Right lung (tissue), 5 donors: Measurements from ENCODE around the gene KIF1B. TPM values are rescaled to one million over a fixed set of nuclear protein-coding genes. Genes with fewer than 3 reads are reported as not detected.
"Not testable (repeated sequence)": the region's sequence is repeated elsewhere in the genome, so short reads cannot be mapped to it uniquely, and the experiment has no call there.

ENCODE experiments used
- DNase-seq, 2 donors: peaks; one replicate each; pipeline ENCODE4 v3.0.0-alpha.2; 2013
- polyA plus RNA-seq, 5 donors: library from polyadenylated mRNA; unstranded; fragments of 120-200 nt; gene quantifications; one replicate each; pipeline versions ENCODE4 v1.2.1 to v1.2.3, GENCODE V29; 2013; ENCODE audit warnings: inconsistent platforms in 1 of 5, low replicate concordance in 1 of 5; ENCODE audit not compliant: insufficient read length in 5 of 5, insufficient read depth in 1 of 5

Gene KIF1B
- polyA plus RNA-seq, 5 donors, result 27.9 to 37.9 (median 35.2) TPM

DNA sequence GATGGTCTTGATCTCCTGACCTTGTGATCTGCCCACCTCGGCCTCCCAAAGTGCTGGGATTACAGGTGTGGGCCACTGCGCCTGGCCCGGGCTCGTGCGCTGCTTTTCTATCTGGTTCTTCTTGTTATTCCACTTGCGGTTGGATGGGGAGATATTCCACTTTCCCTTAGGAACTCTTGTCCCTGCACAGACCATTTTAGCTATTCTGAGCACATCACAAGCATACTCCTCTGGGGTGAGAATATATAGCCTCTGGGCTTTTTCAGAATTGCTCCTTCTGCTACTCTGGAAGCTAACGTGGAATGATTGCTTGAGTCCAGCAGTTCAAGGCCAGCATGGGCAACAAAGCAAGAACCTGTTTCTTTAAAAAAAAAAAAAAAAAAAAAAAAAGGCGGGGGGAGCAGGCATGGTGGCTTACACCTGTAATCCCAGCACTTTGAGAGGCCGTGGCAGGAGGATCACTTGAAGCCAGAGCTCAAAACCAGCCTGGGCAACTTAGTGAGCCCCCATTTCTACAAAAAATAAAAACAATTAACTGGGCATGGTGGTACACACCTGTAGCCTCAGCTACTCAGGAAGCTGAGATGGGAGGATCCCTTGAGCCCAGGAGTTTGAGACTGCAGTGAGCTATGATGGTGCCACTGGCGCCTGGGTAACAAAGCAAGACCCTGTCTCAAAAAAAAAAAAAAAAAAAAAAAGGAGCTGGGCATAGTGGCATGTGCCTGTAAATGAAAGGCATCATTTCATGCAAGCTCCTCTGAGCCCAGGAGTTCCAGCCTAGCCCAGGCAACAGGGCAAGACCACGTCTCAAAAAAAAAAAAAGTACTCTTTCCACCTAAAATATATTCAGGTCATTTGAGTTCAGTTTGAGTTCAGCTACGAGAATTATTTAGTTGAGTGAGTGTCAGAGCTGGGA lies 176.6 kb downstream of the KIF1B start:
- DNase-seq, result no peak

- peak; percentile 39 to 50 for DNase-seq
These were observed 177.5 kb downstream of the KIF1B start for GRCh38 chr1:10387677-10388386.

- DNase-seq, result no peak
These were observed 178.0 kb downstream of the KIF1B start for GRCh38 chr1:10388387-10388715.

GRCh38 chr1:10389271-10389973 lies 179.1 kb downstream of the KIF1B start:
- no peak for DNase-seq

GRCh38 chr1:10396870-10397269 lies 186.5 kb downstream of the KIF1B start:
- DNase-seq, result no peak

DNA sequence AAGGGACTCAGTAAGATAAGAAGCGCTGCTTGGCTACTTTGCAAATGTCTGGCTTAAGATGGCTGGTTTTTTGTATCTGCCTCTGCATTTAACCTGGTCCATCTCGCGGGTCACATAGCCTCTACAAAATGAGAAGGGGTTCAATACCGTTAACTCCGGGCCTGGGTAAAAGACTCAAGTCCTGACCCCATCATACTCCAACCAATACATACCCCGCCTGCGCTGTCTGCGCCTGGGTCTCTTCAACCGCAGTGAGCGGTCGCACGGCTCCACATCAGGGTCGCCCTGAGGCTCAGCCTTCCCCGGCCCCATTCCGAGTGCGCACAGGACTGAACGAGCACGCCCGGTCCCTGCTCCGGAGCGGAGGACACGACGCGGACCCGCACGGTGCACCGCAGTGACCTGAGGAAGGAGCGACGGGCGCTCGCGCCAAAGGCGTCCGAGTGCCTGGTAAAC lies 187.9 kb downstream of the KIF1B start:
- DNase-seq, result no peak

- peak; percentile 95 for DNase-seq
These were observed 188.5 kb downstream of the KIF1B start, which contains the start of gene PGD for GRCh38 chr1:10398734-10399443. Gene PGD (plus strand): TSS chr1:10399064. CDS start chr1:10399118, 54 bp downstream.

- peak in 1 of 2 donors; percentile 21 for DNase-seq
These were observed 189.1 kb downstream of the KIF1B start for GRCh38 chr1:10399444-10399941.

DNA sequence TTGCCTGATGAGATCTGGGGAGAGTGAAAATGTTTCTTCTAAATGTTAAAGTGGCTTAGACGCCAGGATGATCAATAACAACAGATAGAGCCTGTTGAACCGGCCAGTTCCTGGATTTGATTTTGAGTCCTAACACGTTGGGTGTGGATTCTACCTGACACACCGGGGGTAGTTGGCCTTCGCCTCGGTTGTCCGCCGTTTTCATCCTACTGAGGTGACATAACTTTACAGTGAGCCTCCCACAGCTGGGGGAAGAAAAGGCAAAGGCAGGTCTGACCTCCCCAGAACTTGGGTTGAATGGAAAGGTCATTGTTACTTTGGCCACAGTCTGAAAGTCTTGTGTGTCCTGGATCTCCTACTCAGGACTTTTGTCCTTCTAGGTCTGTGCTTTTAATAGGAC lies 189.6 kb downstream of the KIF1B start:
- no peak for DNase-seq

DNA sequence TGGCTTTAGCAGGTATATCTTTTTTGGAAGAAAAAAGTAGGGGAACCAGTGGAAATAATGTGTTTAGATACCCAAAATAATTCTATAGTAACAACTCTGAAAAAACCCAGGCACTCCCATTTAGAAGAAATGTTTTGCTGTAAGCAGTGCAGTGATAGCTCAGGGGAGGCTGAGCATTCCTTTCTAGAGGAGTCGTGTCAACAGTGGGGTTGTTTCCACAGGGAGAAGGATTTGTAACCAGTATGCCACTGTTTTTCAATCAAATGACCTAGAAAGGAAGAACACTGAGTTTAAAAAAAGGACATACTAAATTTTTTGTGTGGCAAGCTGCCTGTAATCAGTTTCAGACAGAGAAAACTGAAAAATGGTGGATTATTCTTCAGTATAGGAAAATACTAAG lies 190.9 kb downstream of the KIF1B start:
- no peak for DNase-seq

DNA sequence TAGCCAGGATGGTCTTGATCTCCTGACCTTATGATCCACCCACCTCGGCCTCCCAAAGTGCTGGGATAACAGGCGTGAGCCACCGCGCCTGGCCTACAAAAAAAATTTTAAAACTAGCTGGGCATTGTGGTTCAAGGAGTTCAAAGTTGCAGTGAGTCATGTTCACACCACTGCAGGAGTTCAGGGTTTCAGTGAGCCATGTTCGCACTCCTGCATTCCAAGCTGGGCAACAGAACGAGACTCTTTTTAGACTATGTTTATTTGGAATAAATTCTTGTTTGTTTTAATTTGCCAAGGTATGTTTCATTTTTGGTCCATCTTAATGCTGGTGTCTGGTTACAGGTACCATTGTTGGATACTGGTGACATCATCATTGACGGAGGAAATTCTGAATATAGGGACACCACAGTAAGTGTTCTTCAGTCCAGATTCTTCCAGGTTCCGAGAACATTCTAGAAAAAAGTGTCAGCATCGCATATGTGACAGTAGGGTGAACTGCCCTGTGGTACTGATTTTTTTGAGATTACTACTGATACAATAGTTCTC lies 192.4 kb downstream of the KIF1B start:
- DNase-seq, result no peak

- no peak for DNase-seq
These were observed 196.8 kb downstream of the KIF1B start for GRCh38 chr1:10407201-10407600.

- no peak for DNase-seq
These were observed 205.0 kb downstream of the KIF1B start for GRCh38 chr1:10415211-10415930.

GRCh38 chr1:10415967-10416366 lies 205.6 kb downstream of the KIF1B start:
- DNase-seq, result not testable (repeated sequence)

DNA sequence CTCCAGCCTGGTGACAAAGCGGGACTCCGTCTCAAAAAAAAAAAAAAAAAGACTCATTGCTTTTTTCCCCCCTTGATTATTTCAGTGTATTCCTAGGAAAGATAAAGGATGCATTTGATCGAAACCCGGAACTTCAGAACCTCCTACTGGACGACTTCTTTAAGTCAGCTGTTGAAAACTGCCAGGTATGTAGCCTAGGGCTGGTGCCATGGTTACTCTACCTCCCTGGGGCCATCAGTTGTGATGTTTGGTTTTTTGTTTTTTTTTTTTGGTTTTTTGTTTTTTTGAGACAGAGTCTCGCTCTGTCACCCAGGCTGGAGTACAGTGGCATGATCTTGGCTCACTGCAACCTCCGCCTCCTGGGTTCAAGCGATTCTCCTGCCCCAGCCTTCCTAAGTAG lies 208.4 kb downstream of the KIF1B start:
- DNase-seq, result not testable (repeated sequence)

DNA sequence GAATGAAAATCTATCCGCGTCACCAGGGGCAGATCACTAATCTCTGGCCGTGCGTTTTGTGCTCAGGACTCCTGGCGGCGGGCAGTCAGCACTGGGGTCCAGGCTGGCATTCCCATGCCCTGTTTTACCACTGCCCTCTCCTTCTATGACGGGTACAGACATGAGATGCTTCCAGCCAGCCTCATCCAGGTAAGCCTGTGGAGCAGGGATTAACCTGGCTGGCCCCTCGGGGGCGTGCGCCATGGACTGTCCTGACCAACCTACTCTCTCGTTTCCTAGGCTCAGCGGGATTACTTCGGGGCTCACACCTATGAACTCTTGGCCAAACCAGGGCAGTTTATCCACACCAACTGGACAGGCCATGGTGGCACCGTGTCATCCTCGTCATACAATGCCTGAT lies 209.0 kb downstream of the KIF1B start:
- DNase-seq, result no peak

- DNase-seq, result no peak
These were observed 211.3 kb downstream of the KIF1B start for GRCh38 chr1:10421637-10422036.

DNA sequence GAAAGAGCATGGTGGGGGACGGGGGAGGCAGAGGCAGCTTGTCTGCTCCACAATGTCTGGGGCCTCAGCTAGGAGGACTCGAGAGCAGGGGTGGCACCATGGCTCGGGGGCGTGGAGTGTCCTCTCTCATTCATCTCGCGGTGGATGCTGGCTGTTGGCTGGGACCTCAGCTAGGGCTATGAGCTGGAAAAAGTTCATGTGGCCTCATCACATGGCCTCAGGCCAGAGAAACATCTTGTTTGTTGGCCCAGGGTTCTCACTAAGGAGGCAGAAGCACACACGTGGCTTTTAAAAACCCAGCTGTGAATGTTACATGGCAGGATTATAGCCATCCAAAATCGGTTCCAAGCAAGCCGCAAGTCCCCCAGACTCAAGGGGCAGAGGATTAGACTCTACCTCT lies 213.7 kb downstream of the KIF1B start:
- peak; percentile 51 to 67 for DNase-seq

GRCh38 chr1:10424651-10425050 lies 214.3 kb downstream of the KIF1B start:
- DNase-seq, result no peak

DNA sequence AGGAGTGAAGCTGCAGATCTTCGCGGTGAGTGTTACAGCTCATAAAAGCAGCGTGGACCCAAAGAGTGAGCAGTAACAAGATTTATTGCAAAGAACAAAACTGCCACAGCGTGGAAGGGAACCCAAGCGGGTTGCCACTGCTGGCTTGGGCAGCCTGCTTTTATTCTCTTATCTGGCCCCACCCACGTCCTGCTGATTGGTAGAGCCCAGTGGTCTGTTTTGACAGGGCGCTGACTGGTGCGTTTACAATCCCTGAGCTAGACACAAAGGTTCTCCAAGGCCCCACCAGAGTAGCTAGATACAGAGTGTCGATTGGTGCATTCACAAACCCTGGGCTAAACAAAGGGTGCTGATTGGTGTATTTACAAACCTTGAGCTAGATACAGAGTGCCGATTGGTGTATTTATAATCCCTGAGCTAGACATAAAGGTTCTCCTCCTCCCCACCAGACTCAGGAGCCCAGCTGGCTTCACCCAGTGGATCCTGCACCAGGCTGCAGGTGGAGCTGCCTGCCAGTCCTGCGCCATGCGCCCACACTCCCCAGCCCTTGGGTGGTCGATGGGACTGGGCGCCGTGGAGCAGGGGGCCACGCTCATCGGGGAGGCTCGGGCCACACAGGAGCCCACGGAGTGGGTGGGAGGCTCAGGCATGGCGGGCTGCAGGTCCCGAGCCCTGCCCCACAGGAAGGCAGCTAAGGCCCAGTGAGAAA lies 215.6 kb downstream of the KIF1B start:
- DNase-seq, result not testable (repeated sequence)
